Measurements from ENCODE around the gene FGF13.

The FGF13 gene

DNA sequence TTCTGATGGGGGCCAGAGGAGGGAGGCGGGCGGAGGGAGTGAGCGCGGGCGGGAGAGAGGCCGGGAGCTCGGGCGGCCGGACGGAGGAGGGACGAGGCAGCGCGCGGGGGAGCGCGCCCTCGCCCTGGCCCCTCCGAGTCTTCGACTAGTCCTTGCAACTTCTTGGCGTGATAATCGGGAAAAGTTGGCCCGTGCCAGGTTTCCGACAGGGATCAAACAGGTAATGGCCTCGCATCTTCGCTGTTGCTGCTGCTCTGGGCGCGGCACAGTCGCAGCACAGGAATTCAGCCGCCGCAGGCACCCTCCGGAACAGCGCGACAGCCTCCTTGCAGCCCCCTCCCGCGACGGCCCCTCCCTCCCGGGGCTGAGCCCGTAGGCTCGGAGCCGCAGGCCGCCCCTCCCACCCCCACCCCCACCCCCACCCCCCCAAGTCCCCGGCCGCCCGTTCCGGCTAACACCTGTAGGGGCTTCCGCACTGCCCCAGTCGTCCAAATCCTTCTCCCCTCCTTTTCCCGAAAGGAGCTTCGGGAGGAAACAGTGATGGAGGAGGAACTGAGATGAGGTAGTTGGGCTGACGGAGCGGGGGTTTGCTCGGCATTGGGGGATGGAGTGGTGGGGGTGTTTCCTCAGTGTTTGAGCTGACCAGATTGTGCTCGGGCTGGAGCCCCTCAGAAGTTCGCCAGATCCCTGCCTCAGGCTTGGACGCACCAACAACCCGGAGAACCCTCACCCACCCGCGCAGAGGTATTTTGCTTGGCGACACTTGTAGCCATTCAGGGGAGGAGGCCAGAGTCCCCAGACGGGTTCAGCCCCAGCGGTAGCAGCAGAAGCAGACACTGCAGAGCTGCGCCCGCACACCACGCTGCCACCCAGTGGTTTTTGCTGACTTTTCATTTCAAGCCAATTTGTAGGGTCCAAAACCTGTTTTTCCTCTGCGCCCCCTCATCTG lies at the start of gene FGF13:
FGF13 (minus strand) TSS at position 319 of the 949 bp plus-strand sequence. CDS start 714 bp downstream, outside the sequence.
- no peak for DNase-seq

DNA sequence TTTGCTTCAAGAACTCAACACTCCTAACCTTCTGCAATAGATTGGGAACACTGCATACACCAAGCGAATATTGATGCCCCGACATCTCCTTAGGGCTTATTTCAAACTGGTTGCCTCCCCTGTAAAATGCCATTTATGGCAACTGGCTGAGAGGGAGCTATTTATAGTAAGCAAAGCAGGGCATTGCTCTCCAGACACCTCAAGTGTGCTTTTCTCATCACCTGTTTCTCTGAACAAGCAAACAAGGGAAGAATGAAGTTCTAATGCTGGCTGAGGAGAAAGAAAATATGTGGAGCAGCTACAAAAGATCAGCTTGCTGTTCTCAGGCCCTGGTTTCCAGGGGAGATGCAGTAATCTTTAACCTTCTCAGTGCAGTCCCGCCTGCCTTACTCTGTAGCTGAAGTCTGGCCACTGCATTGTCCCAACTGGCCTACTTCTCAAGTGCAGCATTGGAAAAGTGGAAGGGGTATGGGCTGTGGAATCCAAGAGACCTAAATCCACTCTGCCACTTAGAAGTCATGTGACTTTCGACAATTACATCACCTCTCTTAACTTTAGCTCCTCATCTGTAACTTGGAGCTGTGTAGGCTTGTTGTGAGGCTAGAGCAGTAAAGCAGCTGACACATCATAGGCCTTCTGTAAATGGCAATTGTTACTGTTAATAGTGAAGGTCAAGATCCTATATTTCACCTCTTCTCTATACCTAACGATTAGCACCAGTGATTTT lies 47.9 kb upstream of the FGF13 start:
- DNase-seq: no peak

- no peak for DNase-seq
Measured at GRCh38 chrX:138756234-138756633, 44.7 kb upstream of the FGF13 start.

- DNase-seq: no peak
Measured at GRCh38 chrX:138754861-138755260, 43.3 kb upstream of the FGF13 start.

GRCh38 chrX:138748480-138748879 lies 37.0 kb upstream of the FGF13 start:
- DNase-seq: no peak

DNA sequence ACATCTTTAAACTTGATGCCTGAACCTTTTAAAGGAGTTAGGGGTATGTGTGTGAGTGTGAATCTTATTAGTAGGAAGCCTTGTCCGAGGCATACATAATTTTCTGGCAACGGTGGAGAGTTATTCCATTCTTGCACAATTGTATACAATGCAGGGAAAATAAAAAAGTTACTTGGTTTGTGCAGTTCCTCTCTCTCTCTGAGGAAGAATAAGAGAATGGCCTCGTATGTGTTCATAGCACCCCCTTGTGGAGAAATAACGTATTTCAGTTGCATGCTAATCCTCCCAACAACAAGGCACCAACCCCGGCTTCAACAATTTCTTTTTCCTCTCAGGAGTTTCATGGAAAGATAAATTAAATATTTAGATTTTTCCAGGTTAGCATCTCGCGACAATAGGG lies 33.7 kb upstream of the FGF13 start:
- no peak for DNase-seq

DNA sequence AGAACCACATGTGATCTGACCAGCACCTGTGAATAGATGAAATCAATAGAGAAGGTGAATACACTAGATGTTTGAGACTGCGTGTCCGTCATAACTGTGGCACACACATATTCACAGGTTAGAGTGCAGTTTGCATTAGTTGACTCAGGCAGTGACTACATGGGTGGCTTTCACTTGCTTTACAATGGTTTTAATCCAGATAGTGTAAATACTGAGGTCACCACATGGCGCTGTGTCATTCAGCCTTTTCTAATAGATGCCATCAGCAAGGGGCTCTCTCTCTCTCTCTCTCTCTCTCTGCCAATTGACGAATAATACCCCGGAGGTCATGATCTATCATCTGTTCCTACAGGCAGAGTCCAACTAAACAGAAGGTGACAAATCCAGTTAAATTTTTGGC lies 30.7 kb upstream of the FGF13 start:
- DNase-seq: no peak

- no peak for DNase-seq
Measured at GRCh38 chrX:138740341-138740740, 28.8 kb upstream of the FGF13 start.

DNA sequence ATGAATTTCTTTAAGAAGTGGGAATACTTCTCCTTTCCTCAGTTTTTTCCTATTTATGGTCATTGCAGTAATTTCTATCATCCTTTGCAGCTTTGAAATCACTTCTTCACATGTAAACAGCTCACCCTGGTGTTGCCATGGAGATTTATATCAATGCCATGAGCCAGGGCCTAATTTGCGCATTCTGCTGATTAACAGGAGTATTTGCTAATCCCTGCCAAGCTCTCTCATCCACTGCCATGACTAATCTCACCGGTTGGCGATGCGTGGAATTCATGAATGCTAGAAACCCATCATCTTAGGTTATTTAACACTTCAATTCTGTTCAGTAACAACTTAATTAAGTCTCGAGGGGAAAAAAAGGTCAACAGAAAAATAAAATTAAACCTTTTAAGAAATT lies 11.8 kb upstream of the FGF13 start:
- no peak for DNase-seq

- no peak for DNase-seq
Measured at GRCh38 chrX:138719396-138719795, 7.9 kb upstream of the FGF13 start.

DNA sequence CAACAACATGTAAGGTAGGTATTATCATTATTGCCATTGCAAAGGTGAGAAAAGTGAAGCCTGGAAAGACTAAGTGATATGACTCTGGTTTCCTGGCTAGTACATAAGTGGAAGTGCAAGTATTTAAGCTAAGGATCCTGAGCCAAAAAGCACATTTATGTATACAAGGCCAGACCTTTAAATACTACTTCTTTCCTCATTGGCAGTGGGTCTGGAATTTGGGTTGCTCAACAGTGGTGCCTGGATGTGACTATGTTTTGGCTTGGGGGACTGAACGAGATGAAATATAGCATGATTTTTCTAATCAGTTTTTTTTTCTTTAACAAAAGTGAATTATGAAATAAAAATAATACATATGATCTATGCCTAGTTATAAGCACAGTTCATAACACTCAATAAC lies 7.4 kb upstream of the FGF13 start:
- no peak for DNase-seq

- DNase-seq: no peak
Measured at GRCh38 chrX:138710866-138711341, 613 bp downstream of the FGF13 start.

GRCh38 chrX:138709886-138710791 lies 1.4 kb downstream of the FGF13 start:
- no peak for DNase-seq

DNA sequence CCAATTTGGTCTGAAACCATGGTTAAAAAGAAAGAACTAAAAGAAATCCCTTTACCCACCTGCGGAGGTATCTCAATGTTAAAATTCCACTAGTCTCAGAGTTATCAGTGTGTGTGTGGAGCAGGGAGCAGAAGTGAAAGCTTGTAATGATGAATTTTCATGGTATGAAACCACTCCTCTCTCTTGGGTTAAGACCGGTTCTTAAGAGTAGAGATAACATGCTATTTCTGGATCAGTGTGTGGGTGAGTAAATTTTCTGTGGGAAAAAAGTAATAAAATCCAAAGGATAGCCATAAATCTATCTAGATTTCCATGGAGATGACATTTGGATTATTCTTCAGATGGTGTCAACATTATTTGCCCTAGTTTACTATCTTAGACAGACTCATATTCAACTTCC lies 3.2 kb downstream of the FGF13 start:
- DNase-seq: no peak

GRCh38 chrX:138704596-138704995 lies 6.9 kb downstream of the FGF13 start:
- DNase-seq: no peak

DNA sequence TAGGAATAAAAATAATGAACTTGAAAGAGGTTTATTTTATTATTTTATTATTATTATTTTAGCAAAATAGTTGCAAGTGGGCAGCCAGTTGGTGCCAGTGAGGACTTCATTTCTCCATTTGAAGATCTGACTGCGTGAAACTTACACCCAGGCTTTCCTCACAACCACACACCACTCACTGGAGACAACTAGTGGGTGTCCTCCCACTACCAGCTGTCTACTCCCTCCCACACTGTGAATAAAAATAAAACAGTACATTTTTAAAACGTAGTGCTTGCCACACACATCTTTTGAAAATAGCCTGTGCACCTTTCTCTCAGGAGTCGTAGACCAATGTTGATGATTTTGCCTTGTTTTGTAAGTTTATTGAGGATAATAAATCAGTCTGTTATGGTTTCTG lies 7.4 kb downstream of the FGF13 start:
- DNase-seq: no peak

- no peak for DNase-seq
Measured at GRCh38 chrX:138692591-138692990, 18.9 kb downstream of the FGF13 start.

GRCh38 chrX:138691186-138691585 lies 20.3 kb downstream of the FGF13 start:
- DNase-seq: no peak

GRCh38 chrX:138690591-138690990 lies 20.9 kb downstream of the FGF13 start:
- DNase-seq: no peak

GRCh38 chrX:138683600-138683999 lies 27.9 kb downstream of the FGF13 start:
- DNase-seq: no peak

DNA sequence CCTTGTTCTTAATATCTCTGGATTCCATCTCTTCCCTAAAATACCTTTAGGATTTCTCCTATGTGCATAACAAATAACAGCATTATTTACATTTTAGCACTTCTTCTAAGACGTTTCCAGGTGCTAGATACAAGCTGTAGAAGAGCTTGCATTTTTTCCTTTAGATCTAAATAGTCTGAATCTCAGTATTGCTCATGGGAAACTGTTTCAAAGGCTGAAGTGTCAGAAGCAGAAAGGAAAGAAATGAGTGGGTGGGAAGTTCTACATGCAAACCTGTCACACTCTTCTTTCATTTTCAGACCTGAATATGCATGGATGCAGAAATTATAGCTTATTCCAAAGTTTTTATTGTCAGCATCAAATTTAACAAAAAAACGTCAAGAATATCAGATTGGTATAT lies 41.8 kb downstream of the FGF13 start:
- DNase-seq: no peak

GRCh38 chrX:138664466-138664865 lies 47.1 kb downstream of the FGF13 start:
- no peak for DNase-seq

DNA sequence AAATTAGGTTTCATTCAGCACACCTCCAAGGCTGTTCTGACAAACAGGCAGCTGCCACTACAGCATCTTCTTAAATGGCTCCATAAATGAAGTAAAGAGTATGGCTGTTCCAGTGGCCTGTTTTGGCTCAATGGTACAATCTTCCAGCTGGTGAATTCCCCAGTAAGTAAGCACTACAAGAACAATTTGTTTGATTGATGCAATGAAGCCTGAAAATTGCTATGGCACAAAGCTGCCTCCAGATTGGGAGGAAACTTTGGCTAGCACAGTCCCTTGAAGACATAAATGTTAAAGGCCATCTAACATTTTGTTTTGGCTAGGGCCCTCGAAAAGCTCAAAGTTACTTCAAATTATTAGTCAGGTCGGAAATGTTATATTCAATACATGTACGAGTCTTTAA lies 47.5 kb downstream of the FGF13 start:
- DNase-seq: no peak
